DOHH2 (cell line): ENCODE measurements around the gene HSBP1L1.

ENCODE experiments used
- EZH2phosphoT487 ChIP-seq: fragments of 200-600 bp; sonication (generic); IDR thresholded peaks from 2 replicates; pipeline ENCODE4 v1.6.1; 2017; ENCODE audit warnings: borderline replicate concordance, mild to moderate bottlenecking, antibody characterized with exemption, low read length, moderate library complexity, mixed read lengths
- TF ChIP-seq, protein P1 (sequence below): fragments of 200-600 bp; sonication (generic); IDR thresholded peaks from one replicate; pipeline ENCODE4 v1.5.1; 2014; ENCODE audit warnings: antibody characterized with exemption, mild to moderate bottlenecking, low read depth, low read length; ENCODE audit not compliant: poor library complexity, severe bottlenecking

DNA sequence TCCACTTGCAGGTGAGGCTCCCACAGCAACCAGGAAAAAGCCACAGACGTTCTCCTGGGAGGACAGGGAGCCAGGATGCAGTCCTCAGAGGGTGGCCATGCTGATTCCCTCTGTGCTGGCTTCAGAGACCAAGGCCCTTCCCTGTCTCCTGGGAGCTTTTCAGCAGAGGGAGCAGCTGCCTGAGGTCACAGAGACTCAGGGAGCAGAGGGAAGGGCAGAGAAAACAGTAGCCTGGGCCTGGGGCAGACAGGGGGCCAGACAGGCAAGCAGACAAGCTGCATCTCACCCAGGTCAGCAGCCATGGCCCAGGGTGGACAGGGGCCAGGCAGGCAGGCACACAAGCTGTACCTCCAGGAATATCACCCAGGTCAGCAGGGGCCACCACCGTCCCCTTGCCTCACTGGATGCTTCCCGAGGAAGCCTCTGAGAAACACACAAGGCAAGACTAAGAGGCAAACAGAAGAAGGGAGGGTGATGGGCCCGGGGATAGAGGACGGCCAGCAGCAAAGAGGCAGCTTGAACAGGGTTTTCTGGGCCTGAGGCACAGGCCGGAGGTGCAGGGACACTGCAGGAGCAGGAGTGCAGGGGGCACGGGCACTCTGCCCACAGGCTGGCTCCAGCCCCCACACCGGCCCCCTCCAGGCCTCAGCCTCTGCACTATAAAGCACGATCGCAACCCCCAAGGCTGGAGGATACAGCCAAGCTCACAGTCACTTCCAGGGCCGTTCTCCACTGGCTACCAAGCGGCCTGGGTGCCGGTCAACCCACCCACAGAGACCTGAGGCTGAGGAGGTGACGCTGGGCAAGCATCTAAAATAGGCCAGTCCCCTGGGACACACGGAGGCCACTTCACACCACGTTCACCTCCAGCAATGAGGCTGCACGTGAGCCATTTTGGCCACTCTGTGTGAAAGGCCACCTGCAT is 19.1 kb upstream of the HSBP1L1 start:
- TF ChIP-seq, protein P1, sequence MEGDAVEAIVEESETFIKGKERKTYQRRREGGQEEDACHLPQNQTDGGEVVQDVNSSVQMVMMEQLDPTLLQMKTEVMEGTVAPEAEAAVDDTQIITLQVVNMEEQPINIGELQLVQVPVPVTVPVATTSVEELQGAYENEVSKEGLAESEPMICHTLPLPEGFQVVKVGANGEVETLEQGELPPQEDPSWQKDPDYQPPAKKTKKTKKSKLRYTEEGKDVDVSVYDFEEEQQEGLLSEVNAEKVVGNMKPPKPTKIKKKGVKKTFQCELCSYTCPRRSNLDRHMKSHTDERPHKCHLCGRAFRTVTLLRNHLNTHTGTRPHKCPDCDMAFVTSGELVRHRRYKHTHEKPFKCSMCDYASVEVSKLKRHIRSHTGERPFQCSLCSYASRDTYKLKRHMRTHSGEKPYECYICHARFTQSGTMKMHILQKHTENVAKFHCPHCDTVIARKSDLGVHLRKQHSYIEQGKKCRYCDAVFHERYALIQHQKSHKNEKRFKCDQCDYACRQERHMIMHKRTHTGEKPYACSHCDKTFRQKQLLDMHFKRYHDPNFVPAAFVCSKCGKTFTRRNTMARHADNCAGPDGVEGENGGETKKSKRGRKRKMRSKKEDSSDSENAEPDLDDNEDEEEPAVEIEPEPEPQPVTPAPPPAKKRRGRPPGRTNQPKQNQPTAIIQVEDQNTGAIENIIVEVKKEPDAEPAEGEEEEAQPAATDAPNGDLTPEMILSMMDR: no peak
- TF ChIP-seq EZH2phosphoT487: no peak
